GM19328 (cell line): Measurements from ENCODE around the gene PROSER2.

ENCODE experiments used
- ATAC-seq: cut with Tn5 transposase; IDR thresholded peaks from one replicate; pipeline ENCODE4 v1.9.1; 2021; ENCODE audit warnings: mild to moderate bottlenecking, moderate library complexity; ENCODE audit not compliant: unreplicated experiment

The PROSER2 gene, protein sequence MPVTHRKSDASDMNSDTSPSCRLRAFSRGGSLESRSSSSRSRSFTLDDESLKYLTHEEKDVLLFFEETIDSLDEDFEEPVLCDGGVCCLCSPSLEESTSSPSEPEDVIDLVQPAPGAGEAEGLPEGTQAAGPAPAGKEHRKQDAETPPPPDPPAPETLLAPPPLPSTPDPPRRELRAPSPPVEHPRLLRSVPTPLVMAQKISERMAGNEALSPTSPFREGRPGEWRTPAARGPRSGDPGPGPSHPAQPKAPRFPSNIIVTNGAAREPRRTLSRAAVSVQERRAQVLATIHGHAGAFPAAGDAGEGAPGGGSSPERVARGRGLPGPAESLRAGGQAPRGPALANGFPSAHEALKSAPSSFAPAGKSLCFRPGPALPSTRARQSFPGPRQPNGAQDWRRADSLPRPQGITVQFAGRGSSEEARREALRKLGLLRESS

DNA sequence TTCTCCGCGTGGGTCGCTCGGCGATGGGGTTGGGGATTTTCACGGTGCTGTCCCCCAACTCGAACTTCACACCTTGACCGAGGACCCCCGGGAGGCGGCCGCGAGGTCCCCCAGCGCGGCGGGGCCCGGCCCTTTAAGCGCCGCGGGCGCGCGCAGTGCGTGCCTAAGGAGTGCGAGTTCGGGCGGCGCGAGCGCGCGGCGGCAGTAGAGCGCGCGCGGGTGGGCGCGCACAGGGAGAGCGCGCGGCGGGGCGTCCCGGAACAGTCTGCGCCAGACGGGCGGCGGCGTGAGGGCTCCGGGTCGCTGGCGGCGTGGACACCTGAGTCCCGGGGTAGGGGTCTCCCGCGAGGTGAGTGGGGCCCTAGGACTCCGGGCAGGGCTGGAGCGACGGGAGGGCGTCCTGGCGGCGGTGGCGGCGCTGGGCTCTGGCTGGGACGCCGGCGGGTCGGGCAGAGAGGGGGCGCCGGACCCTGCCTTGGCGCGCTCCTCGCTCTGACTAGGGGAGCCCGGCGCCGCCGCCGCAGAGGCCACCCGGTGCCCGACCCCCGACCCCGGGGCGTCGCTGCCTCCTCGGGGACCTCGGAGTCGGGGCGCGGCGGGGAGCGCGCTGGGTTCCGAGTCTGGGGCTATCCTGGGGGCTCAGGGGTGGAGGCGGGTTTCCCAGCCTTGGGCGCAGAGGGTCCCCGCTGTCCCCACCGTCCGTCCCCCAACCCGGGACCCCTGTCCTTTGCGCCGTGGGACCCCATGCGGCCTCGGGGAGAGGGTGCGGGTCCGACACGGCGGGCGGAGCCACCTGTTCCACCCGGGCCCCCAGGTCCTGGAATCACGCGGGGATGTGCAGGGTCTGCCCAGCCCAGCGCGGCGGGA is at the start of gene PROSER2:
Gene PROSER2 (plus strand): TSS at position 235 of the 867 bp plus-strand sequence. CDS start 28,722 bp downstream, outside the sequence.
- peak; percentile 47 for ATAC-seq

DNA sequence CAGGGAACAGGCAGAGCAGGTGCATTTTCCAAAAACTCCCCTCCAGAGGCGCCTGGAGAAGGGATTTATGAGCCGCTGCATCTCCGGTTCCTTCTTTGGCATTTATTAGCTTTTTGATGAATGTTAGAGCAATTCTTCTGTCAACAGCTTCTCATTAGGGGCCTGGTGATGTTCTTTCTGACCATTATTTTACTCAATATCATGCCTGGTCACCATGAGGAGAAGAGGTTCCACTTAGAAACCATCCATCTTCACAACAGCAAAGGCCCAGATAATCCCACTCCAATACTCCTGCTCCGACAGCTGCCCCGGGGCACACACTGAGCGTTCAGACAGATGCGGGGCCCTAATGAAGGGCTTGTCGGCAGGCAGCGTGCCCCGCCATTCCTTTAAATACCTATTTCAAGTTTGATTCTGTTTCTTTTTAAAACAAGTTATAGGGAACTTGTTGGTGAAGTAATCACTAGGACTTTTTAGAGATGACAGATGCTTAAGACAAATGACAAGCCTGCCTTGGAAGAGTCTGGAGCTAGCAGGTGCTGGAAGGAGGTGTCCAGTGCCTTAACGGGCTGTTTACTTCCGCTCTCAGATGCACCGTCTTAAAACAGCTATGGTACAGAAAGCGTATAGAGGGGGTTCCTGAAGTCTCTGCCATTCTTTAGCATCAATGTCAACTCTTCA is 49.3 kb upstream of the PROSER2 start:
- ATAC-seq = no peak

DNA sequence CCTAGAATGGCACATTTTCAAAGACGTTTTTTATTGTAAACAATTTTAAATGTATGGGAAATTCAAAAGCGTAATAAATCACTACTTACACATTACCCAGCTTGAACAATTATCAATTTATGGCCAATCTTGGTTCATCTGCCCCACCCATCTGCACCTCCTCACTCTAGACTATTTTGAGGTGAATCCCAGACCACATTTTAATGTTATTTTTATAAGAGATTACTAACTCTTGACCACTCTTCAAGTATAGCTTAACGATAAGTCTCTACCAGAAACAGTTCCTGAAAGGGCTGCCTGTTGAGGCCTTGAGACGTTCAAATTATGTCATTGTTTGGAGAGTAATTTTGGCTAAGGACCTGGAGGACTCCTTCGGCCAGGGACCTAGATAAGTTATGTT is 47.7 kb upstream of the PROSER2 start:
- no peak for ATAC-seq

DNA sequence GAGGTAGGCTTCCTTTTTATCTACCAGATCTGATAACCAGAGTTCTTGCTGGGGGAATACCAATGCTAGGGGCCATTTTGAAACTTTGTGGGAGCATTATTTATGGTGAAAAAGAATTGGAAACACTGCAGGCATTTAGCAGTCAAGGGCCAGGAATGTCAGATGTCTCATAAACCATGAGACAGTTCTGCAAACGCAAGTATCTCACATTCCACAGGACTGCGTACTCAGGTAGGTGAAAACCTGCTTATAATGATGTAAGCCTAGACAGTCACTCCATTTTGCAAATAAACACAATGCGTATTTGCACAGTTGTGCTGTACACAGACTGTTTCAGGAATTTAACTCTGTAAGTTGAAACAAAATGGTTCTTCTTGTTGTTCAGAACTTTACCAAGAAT is 47.1 kb upstream of the PROSER2 start:
- ATAC-seq = no peak

DNA sequence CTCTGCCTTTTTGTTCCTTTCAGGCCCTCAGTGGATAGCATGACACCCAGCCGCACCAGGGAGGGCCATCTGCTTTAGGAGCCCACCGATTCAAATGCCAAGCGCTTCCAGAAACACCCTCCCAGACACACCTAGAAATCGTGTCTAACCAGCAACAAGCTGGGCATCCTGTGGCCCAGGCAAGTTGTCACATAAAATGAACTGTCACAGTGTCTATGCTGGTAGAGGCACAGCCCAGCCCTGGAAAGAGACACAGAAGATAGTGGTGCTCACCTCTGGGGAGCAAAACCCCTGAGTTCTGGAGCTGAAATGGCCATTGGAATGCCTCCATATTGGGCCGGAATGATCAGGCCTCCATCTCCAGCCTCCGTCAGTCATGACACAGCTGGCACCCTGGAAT is 42.0 kb upstream of the PROSER2 start:
- no peak for ATAC-seq

DNA sequence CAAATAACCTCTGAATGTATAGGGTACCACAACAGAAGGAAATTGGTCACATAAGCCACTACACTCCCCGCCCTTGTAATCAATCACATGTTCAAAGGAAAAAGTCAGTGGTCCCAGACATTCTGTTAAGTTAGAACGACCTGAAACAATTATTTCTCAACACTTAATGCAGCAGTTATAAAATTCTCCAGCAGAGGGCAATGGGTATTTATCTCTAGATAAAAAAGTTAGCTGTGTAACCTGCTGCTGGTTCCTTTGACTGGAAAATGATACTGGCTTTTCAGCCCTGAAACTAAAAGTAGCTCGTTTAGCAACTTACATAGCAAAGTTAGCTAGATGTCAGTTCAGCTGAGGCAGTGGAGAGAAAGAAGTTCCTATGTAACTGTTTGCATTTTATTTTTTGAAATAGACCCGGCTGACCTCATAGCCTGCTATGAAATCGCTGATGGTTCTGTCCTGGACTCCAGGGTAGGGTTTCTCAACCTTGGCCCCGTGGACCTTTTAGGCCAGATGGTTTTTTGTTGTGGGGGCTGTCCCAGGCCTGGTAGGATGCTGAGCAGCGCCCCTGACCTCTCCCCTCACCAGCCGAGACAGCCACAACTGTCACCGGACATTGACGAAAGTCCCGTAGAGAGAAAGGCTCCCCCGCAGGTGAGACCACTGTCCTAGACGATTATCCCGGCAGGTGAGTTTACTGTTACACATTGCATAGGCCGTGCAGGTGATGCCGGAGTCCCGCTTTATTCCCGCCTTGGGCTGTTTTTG is 40.2 kb upstream of the PROSER2 start:
- ATAC-seq = no peak

DNA sequence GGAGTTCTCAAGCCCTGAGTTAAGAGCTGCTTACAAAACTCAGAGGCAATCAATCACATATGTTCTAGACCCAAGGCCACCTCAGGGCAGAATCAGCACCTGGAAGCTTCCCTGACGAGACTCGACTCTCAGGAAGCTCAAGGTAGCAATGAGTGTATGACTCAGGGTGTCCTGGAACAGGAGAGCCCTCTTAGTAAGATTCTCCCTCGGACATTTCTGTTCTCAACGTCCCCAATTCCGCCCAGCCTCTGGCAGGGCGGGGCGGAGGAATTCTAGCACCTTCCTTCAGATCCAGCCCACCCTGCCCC is 39.6 kb upstream of the PROSER2 start:
- ATAC-seq = no peak

DNA sequence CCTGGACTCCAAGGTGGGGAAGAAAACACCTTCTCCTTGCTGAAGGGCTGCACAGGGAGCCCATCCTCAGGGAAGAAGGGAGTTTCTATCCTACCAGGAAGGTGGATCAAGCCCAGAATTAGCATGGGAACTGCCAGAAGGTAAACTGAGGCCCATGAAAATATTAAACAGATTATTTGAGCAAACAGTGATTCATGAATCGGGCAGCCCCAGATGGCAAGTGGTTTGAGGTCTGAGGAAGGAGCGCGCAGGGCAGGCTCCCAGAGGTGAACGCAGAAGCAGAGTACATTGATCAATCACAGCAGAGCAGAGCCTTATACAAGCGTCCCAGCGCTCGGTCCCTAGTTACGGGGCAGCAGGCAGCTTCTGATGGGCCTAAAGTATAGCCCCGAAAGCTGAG is 35.8 kb upstream of the PROSER2 start:
- no peak for ATAC-seq

DNA sequence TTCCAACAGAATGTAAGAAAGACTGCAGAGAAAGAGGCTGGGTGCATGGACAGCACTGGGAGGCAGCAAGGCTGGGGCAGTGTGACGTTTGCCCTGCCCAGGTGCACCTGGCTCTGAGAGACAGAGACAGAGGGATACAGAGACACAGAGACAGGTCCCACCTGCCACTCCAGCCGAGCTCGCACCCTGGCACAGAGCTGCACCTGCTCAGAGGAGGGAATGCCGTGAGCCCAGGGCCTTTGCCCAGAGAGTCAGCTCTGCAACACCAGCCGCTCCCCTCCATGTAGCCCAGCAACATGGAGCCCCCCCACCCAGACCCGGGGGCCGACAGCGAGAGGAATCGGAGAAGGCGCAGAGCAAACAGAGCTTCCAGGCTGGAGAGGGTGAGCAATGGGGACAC is 35.3 kb upstream of the PROSER2 start:
- ATAC-seq = no peak

DNA sequence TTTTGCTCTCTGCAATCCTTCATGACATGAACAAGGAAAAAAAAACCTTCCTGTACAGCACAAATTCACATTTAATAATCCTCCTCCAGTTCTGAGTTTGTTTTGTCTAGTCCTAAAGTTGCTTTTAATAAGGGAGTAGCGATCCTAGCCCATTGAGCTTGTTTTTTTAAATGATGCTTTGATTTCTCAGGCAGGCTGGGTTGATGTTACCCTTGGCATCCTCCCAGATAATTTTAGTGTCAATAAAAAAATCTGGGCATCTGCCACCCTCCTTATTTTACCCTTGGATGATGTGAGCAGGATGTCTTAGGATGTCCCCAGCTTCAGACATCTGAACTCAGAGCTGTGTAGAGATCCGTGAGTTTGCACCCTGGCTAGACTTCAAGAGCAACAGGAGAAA is 33.9 kb upstream of the PROSER2 start:
- ATAC-seq = no peak

DNA sequence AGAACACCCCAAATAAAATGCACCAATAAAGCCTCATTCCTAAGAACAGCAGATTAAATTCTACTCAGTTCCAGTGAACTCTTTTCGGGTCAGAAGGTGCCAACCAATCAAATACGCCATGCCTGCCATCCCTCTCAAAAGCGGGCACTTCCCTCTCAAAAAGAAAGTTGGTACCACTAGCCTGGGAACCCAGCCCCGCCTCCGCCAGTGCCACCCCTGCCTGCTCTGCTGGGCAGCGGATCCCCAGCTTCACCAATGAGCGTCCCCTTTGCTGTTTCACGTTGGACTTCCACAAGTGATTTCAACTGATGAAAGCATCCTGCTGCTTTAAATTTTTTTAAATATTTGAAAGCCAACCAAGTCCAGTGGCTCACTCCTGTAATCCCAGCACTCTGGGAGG is 33.2 kb upstream of the PROSER2 start:
- ATAC-seq = no peak

DNA sequence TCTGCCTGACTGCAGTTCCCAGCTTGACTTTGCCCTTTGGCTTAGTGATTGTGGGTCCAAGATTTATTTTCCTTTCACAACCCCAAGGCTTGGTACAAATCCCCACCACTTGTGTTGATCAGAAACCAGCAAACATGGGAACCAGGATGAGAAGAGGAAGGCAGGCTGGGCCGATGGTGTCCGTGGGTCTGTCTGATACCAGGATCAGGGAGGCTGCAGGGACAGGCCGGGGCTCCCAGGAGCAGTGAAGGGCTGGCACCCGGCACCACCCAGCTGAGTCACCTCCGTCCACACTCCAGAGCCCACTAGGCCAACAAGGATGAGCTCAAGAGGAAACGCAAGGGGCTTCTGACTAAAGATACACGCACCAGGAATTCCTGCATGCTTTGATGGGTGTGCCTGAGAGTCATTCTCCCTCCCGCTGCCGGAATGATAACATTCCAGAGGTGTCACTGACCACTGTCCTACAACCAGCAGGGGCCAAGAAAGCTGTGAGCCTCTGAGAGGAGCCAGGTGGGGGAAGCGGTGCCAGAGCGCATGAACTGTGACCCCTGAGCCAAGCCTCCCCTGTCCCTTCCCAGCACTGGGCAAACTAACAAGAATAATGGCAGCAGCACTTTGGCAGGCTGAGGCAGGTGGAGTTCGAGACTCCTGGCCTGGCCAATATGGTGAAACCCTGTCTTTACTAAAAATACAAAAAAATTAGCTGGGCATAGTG is 29.2 kb upstream of the PROSER2 start:
- ATAC-seq = no peak

DNA sequence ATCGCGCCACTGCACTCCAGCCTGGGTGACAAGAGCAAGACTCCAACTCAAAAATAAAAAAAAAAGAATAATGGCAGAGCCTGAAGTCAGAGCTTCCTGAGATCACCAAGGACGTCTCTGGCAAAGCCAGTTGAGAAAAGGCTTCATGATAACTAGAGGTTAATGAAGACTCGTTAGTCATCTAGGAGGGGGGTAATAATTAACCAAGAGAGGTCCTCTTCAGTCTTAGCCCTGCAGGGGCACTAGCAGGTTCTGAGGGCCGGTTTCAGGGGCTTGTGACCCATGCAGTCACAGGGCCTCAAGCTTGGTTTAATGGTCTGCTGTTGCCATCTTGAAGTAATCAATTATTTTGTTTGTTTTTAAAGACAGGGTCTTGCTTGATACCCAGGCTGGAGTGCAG is 28.6 kb upstream of the PROSER2 start:
- ATAC-seq = no peak

DNA sequence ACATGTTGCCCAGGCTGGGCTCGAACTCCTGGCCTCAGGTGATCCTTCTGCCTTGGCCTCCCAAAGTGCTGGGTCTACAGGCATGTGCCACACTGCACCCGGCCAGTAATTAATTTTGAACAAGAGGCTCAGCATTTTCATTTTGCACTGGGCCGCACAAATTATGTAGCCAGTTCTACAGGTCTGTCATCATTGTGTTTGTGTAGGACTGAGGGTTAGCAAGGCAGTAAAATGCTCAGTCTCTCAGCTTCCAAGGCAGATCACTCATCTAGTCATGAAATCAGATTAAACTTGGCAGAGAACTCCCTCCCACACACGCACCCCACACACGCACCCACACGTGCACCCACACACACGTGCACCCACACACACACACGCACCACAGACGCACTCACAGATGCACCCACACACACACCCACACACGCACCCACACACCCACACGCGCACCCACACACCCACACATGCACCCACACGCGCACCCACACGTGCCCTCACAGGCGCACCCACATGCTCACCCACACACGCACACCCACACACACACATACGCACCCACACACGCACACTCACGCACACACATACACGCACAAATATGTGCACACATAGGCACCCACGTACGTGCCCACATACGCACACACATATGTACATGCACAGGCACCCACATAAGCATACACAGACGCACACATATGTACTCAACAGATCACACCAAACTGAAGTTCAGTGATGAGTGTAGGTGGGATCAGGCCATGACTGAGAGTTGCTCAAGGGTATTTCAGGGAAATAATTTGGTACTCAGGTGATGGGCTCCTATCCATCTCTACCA is 27.8 kb upstream of the PROSER2 start:
- no peak for ATAC-seq

DNA sequence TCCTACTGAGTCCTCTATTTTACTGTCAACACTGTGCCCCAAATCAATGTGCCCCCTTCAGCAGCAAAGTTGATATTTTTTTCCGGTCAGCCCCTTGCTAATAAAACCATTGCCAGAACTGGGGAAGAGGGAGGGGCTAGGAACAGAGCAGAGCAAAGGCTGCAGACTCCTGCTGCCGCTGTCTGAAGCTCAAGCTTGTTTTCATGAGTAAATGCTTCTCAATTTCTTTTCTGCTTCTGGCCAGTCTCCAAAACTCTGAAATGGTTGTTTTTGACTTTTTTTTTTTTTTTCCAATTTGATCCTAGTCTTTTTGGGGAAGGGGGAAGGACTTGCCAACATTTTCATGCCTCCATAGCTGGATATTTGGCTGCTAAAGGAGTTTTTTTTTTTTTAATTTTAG is 26.7 kb upstream of the PROSER2 start:
- ATAC-seq = no peak

DNA sequence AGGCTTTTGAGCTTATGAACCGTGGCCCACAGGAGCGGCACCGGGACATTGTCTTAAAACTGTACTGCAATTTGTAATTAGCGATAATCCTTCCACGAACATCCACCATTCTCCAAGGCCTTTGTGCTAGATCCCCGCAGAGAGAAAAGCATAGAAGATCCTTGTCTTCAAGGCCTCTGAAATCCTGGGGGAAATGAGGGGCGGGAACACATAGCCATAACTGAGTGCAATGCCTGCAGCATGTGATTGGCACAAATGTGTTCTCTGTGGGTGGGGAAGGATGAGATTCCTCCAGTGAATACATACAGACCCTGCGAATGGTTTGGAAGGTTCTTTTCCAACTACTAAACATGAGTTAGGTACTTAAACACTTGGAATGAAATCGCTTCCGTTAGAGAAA is 25.9 kb upstream of the PROSER2 start:
- no peak for ATAC-seq

DNA sequence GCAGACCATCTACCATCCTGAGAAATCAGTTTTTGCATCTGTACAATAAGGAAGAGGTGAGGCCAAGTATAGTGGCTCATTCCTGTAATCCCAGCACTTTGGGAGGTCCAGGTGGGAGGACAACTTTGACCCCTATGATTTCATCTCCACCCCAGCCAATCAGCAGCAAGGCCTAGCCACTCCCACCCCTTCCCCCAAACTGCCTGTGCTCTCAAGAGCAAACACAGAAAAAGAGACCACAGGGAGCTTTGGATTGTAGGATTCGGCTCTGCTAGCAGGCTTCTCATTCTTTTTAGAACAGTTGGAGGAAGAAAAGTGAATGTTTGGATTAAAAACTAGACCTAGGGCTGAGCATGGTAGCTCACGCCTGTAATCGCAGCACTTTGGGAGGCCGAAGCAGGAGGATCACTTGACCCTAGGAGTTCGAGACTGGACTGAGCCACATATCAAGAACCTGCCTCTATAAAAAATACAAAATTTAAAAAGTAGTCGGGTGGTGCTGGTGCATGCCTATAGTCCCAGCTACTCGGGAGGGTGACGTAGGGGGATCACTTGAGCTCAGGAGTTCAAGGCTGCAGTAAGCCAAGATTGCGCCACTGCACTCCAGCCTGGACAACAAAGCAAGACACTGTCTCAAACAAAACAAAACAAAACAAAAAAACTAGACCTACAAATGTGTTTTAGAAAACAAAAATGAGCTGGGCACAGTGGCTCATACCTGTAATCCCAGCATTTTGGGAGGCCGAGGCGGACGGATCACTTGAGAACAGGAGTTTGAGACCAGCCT is 25.1 kb upstream of the PROSER2 start:
- ATAC-seq = no peak

DNA sequence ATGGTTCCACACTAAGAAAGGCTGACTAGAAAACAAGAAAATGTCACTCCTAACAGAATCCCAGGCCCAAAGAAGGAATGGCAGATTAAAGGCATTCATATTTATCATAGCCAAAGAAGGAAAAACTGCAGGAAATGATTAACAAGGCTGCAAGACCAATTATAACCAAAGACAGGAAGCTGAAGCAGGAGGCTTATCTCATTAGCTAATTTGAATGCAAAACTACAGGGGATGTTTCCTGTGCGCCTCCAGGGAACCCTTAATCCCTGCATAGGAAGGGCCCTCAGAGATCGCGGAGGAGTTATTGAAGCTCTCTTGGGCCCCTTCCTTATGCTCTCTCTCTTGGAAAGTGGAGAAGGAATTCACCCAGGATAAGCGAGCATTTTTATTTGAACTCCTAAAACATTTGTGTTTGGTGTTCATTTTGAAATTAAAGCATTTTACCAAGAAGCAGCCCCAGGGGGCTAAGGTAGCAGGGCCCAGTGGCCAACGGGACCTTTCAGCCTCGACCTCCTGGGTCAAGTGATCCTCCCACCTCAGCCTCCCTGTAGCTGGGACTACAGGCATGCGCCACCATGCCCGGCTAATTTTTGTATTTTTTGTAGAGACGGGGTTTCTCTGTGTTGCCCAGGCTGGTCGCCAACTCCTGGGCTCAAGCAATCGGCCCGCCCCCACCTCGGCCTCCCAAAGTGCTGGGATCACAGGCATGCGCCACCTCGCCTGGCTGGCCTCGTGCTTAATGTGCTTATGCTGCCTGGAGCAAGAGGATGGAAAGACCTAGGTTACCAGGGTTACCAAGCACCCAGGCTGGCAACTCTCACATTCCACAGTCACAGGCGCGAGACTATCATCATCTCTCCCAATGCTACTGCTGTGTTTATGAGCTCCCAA is 24.1 kb upstream of the PROSER2 start:
- no peak for ATAC-seq
